ENCODE measurements around the gene DLST. TPM values are rescaled to one million over a fixed set of nuclear protein-coding genes. Genes with fewer than 3 reads are reported as not detected.
A peak's percentile ranks its signal among the peaks of the same experiment; 100 is the strongest.

DLST gene
- polyA plus RNA-seq, 1 of the 3 experiments (the other 2 are of a cell fraction): 92.3 TPM

DNA sequence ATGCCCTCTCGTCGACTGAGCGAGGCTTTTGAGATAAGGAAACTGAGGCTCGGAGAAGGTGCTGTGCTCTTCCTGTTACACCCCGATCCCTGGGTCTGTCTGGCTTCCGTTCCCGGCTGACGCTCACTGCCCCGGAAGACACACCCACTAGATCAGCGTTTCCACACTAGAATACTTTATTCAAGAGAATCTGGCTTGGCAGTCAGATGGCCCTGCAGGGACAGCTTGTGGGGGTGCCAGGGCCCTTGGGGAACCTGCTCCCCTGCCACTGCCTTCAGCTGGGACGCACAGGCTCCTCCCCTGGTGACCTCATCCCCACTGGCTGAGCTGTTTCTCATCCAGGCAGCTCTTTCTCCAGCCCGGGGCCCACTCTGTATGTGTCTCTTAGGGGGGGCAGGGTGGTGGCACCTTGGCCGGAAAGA, 60.0 kb downstream of the DLST start:
- CTCF ChIA-PET: interaction anchor here (1.1 to 18.5 kb wide), 2 partner anchors 81 to 147 kb away, joined by 4 to 290 read pairs; no protein-coding TSS in a partner anchor
- H4K20me1 ChIP-seq (ENCODE audit: insufficient read depth): no peaks in the 10 kb centered on the region
- H3K9me2 ChIP-seq: no peaks in the 10 kb centered on the region
- H3K27ac ChIP-seq (ENCODE audit: low read depth in 2 of 2, low read length in 1 of 2): no peak overlapping the region
- no peak overlapping the region for H3K4me2 ChIP-seq
- peak overlapping the region; percentile 28; the same call in 1 of the 2 replicates for H3K9ac ChIP-seq
- H3K9me3 ChIP-seq: no peaks in the 10 kb centered on the region
- DNase-seq: no peak
- no peak overlapping the region for H3K4me3 ChIP-seq (ENCODE audit: low read depth in 2 of 2, low read length in 1 of 2)
- 0 out of 2 replicates have a peak overlapping the region, but pooled peaks have one; percentile 48 for H2AFZ ChIP-seq (ENCODE audit: low read depth)
- POLR2A ChIA-PET: no interaction called here
- 79% methylated on average over 12 of the region's 13 CpGs for WGBS (ENCODE audit: low lambda C conversion rate)
- peaks cover 11 to 18% of the 10 kb centered on the region in 2 experiments; a peak in 3 of 4 replicates for H3K4me1 ChIP-seq (ENCODE audit: control insufficient read depth in 1 of 2, insufficient read depth in 2 of 2, low read depth in 1 of 2, low read length in 1 of 2)
- no peak for TF ChIP-seq GABPA (IDR thresholded peaks at IDR 0.05; ENCODE audit: low read depth)
- TF ChIP-seq, protein P1, sequence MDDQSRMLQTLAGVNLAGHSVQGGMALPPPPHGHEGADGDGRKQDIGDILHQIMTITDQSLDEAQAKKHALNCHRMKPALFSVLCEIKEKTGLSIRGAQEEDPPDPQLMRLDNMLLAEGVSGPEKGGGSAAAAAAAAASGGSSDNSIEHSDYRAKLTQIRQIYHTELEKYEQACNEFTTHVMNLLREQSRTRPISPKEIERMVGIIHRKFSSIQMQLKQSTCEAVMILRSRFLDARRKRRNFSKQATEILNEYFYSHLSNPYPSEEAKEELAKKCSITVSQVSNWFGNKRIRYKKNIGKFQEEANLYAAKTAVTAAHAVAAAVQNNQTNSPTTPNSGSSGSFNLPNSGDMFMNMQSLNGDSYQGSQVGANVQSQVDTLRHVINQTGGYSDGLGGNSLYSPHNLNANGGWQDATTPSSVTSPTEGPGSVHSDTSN (IDR thresholded peaks at IDR 0.05): no peak
- TF ChIP-seq FOSL2 (IDR thresholded peaks at IDR 0.05; ENCODE audit: borderline replicate concordance, low read depth): no peak
- no peak for TF ChIP-seq YY1 (IDR thresholded peaks at IDR 0.05; ENCODE audit: low read depth)
- H3F3A ChIP-seq (replicated peaks; ENCODE audit: insufficient read depth): peaks cover 15% of the 10 kb centered on the region
- H3K27me3 ChIP-seq (ENCODE audit: insufficient read depth): no peaks in the 10 kb centered on the region
- H3K79me2 ChIP-seq (ENCODE audit: insufficient read depth): no peaks in the 10 kb centered on the region
- H3K36me3 ChIP-seq (replicated peaks in 1 of 2; ENCODE audit: control insufficient read depth in 1 of 2, insufficient read depth in 2 of 2, low read length in 1 of 2): no peaks in the 10 kb centered on the region

DNA sequence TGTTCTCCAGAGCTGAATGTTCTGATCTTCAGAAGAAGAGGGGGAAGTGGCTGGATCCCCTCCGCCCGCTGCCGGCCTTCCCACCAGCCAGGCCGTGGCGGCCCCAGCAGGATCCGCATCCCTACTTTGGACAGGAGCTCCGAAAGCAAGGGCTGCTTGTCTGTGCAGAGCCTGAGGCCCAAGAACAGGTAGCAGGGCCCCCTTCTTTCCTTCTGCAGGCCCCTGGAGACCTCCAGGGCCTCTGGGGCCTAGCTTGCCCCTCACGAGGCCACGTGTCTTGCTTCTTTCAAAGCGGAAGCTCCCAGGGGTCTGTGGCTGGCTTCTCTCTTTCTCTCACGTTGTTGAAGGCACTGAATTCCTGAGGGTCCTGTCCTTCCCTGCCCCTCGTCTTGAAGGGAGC, 60.5 kb downstream of the DLST start:
- TF ChIP-seq RAD21 (IDR thresholded peaks at IDR 0.05; ENCODE audit: low read length) (no peak), TEAD4 (IDR thresholded peaks at IDR 0.05; ENCODE audit: borderline replicate concordance, insufficient read depth) (no peak), NFIC (IDR thresholded peaks at IDR 0.05; ENCODE audit: borderline replicate concordance) (no peak), ELF1 (IDR thresholded peaks at IDR 0.05) (no peak), GABPA (IDR thresholded peaks at IDR 0.05; ENCODE audit: low read depth) (no peak), CHD2 (IDR thresholded peaks at IDR 0.05; ENCODE audit: low read length, partially characterized antibody) (no peak), MXI1 (IDR thresholded peaks at IDR 0.05; ENCODE audit: low read depth, low read length) (no peak), GATA2 (CRISPR knock-in tag; IDR thresholded peaks at IDR 0.05) (no peak), MEF2A (IDR thresholded peaks at IDR 0.05; ENCODE audit: borderline replicate concordance, low read depth) (no peak), EZH2phosphoT487 (IDR thresholded peaks at IDR 0.05; ENCODE audit: borderline replicate concordance, low read depth) (no peak), JUND (IDR thresholded peaks at IDR 0.05) (no peak), YY1 (IDR thresholded peaks at IDR 0.05; ENCODE audit: low read depth) (no peak)
- TF ChIP-seq, protein P2, sequence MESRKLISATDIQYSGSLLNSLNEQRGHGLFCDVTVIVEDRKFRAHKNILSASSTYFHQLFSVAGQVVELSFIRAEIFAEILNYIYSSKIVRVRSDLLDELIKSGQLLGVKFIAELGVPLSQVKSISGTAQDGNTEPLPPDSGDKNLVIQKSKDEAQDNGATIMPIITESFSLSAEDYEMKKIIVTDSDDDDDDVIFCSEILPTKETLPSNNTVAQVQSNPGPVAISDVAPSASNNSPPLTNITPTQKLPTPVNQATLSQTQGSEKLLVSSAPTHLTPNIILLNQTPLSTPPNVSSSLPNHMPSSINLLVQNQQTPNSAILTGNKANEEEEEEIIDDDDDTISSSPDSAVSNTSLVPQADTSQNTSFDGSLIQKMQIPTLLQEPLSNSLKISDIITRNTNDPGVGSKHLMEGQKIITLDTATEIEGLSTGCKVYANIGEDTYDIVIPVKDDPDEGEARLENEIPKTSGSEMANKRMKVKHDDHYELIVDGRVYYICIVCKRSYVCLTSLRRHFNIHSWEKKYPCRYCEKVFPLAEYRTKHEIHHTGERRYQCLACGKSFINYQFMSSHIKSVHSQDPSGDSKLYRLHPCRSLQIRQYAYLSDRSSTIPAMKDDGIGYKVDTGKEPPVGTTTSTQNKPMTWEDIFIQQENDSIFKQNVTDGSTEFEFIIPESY (IDR thresholded peaks at IDR 0.05; ENCODE audit: borderline replicate concordance, low read depth): no peak
- Histone ChIP-seq H3F3A (replicated peaks; ENCODE audit: insufficient read depth) (peaks cover 15% of the 10 kb centered on the region), H3K27ac (ENCODE audit: low read depth in 2 of 2, low read length in 1 of 2) (no peak overlapping the region), H3K4me3 (ENCODE audit: low read depth in 2 of 2, low read length in 1 of 2) (no peak overlapping the region), H3K4me1 (ENCODE audit: control insufficient read depth in 1 of 2, insufficient read depth in 2 of 2, low read depth in 1 of 2, low read length in 1 of 2) (peaks cover 14 to 18% of the 10 kb centered on the region in 2 experiments; a peak in 3 of 4 replicates), H3K9ac (peak overlapping the region; percentile 28; the same call in 1 of the 2 replicates), H3K4me2 (no peak overlapping the region), H4K20me1 (ENCODE audit: insufficient read depth) (no peaks in the 10 kb centered on the region), H3K36me3 (replicated peaks in 1 of 2; ENCODE audit: control insufficient read depth in 1 of 2, insufficient read depth in 2 of 2, low read length in 1 of 2) (no peaks in the 10 kb centered on the region), H3K79me2 (ENCODE audit: insufficient read depth) (no peaks in the 10 kb centered on the region), H2AFZ (ENCODE audit: low read depth) (0 out of 2 replicates have a peak overlapping the region, but pooled peaks have one; percentile 48), H3K9me2 (no peaks in the 10 kb centered on the region), H3K27me3 (ENCODE audit: insufficient read depth) (no peaks in the 10 kb centered on the region), H3K9me3 (no peaks in the 10 kb centered on the region)
- 85% methylated on average over 8 of the region's 12 CpGs for WGBS (ENCODE audit: low lambda C conversion rate)
- CTCF ChIA-PET: interaction anchor here (1.1 to 18.5 kb wide), 3 partner anchors 12 to 146 kb away, joined by 3 to 290 read pairs (median 4); no protein-coding TSS in a partner anchor
- POLR2A ChIA-PET: no interaction called here
- no peak for DNase-seq
